ENCODE measurements around the gene PDZRN4. TPM values are rescaled to one million over a fixed set of nuclear protein-coding genes. Genes with fewer than 3 reads are reported as not detected.

PDZRN4 gene
- total RNA-seq, 2 donors from 2014 or later = 0.52 to 0.99 TPM

- DNase-seq (no peak), ATAC-seq (no peak)
- H3K27ac ChIP-seq = no peak overlapping the region
- intact Hi-C loops (cut with DNase I) = no loop called here
- H3K27me3 ChIP-seq = no peaks in the 10 kb centered on the region
- H3K9me3 ChIP-seq = no peaks in the 10 kb centered on the region
- no peaks in the 10 kb centered on the region for H3K4me1 ChIP-seq
- no peaks in the 10 kb centered on the region for H3K36me3 ChIP-seq (replicated peaks in 1 of 2; ENCODE audit: insufficient read depth in 1 of 2, low read depth in 2 of 2)
- WGBS, 2 donors = 63 to 74% methylated on average over 2 of the region's 2 CpGs
- no peak for TF ChIP-seq POLR2A (IDR thresholded peaks at IDR 0.05)
- no peak for TF ChIP-seq CTCF (IDR thresholded peaks at IDR 0.05)
- H3K4me3 ChIP-seq = no peak overlapping the region
Measured at GRCh38 chr12:41486718-41487117, 298.6 kb downstream of the PDZRN4 start.

GRCh38 chr12:41496009-41496408 lies 307.9 kb downstream of the PDZRN4 start:
- H3K4me3 ChIP-seq = no peak overlapping the region
- no peak for TF ChIP-seq CTCF (IDR thresholded peaks at IDR 0.05)
- TF ChIP-seq POLR2A (IDR thresholded peaks at IDR 0.05) = no peak
- H3K4me1 ChIP-seq = no peaks in the 10 kb centered on the region
- H3K36me3 ChIP-seq (replicated peaks in 1 of 2; ENCODE audit: insufficient read depth in 1 of 2, low read depth in 2 of 2) = no peaks in the 10 kb centered on the region
- DNase-seq (no peak), ATAC-seq (no peak)
- no peak overlapping the region for H3K27ac ChIP-seq
- WGBS, 2 donors = 58 to 69% methylated on average over 4 of the region's 4 CpGs
- no peaks in the 10 kb centered on the region for H3K9me3 ChIP-seq
- no peaks in the 10 kb centered on the region for H3K27me3 ChIP-seq
- intact Hi-C loops (cut with DNase I) = no loop called here

- intact Hi-C loops (cut with DNase I) = no loop called here
- H3K9me3 ChIP-seq = no peaks in the 10 kb centered on the region
- ATAC-seq (no peak), DNase-seq (no peak)
- no peaks in the 10 kb centered on the region for H3K4me1 ChIP-seq
- no peak for TF ChIP-seq POLR2A (IDR thresholded peaks at IDR 0.05)
- no peak for TF ChIP-seq CTCF (IDR thresholded peaks at IDR 0.05)
- no peaks in the 10 kb centered on the region for H3K27me3 ChIP-seq
- no peaks in the 10 kb centered on the region for H3K36me3 ChIP-seq (replicated peaks in 1 of 2; ENCODE audit: insufficient read depth in 1 of 2, low read depth in 2 of 2)
- WGBS, 2 donors = 31 to 42% methylated on average over 2 of the region's 2 CpGs
- H3K27ac ChIP-seq = no peak overlapping the region
- no peak overlapping the region for H3K4me3 ChIP-seq
Measured at GRCh38 chr12:41497409-41497808, 309.3 kb downstream of the PDZRN4 start.

- no peaks in the 10 kb centered on the region for H3K9me3 ChIP-seq
- DNase-seq = no peak
- TF ChIP-seq POLR2A (IDR thresholded peaks at IDR 0.05) (no peak), CTCF (IDR thresholded peaks at IDR 0.05) (no peak)
- no peaks in the 10 kb centered on the region for H3K4me1 ChIP-seq
- H3K27ac ChIP-seq = no peak overlapping the region
- no peaks in the 10 kb centered on the region for H3K36me3 ChIP-seq (replicated peaks in 1 of 2; ENCODE audit: insufficient read depth in 1 of 2, low read depth in 2 of 2)
- 65 to 78% methylated on average over 6 of the region's 6 CpGs for WGBS, 2 donors
- H3K4me3 ChIP-seq = no peak overlapping the region
- no peak for ATAC-seq
- no peaks in the 10 kb centered on the region for H3K27me3 ChIP-seq
- intact Hi-C loops (cut with DNase I) = no loop called here
Measured at GRCh38 chr12:41504976-41505375, 316.9 kb downstream of the PDZRN4 start.

GRCh38 chr12:41507286-41507685 lies 319.2 kb downstream of the PDZRN4 start:
- no peak for TF ChIP-seq CTCF (IDR thresholded peaks at IDR 0.05)
- Histone ChIP-seq H3K36me3 (replicated peaks in 1 of 2; ENCODE audit: insufficient read depth in 1 of 2, low read depth in 2 of 2) (no peaks in the 10 kb centered on the region), H3K9me3 (no peaks in the 10 kb centered on the region), H3K27me3 (no peaks in the 10 kb centered on the region), H3K4me3 (no peak overlapping the region), H3K4me1 (no peaks in the 10 kb centered on the region), H3K27ac (no peak overlapping the region)
- intact Hi-C loops (cut with DNase I) = no loop called here
- ATAC-seq = no peak
- 68 to 72% methylated on average over 3 of the region's 3 CpGs for WGBS, 2 donors
- DNase-seq = no peak
